Endodermal cell (in vitro differentiated cells): ENCODE measurements around the gene ADCYAP1R1. TPM values are rescaled to one million over a fixed set of nuclear protein-coding genes. Genes with fewer than 3 reads are reported as not detected.

ENCODE experiments used
- DNase-seq: peaks from one replicate; pipeline ENCODE4 v3.0.0-alpha.2; 2017
- H3K27ac ChIP-seq: 2 replicates; pipeline ENCODE4 v1.5.1; 2013; ENCODE audit warnings: mild to moderate bottlenecking, low read depth, low read length, moderate library complexity
- H3K27me3 ChIP-seq: 2 replicates; pipeline ENCODE4 v1.6.1; 2013; ENCODE audit warnings: mild to moderate bottlenecking, low read length, moderate library complexity; ENCODE audit not compliant: insufficient read depth, control insufficient read depth, poor library complexity, severe bottlenecking
- H3K36me3 ChIP-seq: 2 replicates; pipeline ENCODE4 v1.7.0; 2013; ENCODE audit warnings: mild to moderate bottlenecking, low read length, moderate library complexity; ENCODE audit not compliant: control insufficient read depth, insufficient read depth
- H3K4me1 ChIP-seq: one replicate; pipeline ENCODE4 v1.7.0; 2013; ENCODE audit warnings: low read length; ENCODE audit not compliant: control insufficient read depth, insufficient read depth
- H3K4me3 ChIP-seq: 2 replicates; pipeline ENCODE4 v1.5.1; 2013; ENCODE audit warnings: mild to moderate bottlenecking, low read length, moderate library complexity
- H3K9ac ChIP-seq: 2 replicates; pipeline ENCODE4 v1.6.1; 2013; ENCODE audit warnings: mild to moderate bottlenecking, low read length, moderate library complexity; ENCODE audit not compliant: poor library complexity, severe bottlenecking; ENCODE audit errors: extremely low read depth
- H3K9me3 ChIP-seq: 2 replicates; pipeline ENCODE4 v1.6.1; 2013; ENCODE audit warnings: mild to moderate bottlenecking, low read length, moderate library complexity; ENCODE audit not compliant: control insufficient read depth
- H3K27ac Mint-ChIP-seq: 2 replicates; pipeline ENCODE4 v1.8.0; 2020; ENCODE audit warnings: mixed read lengths
- H3K27me3 Mint-ChIP-seq: 2 replicates; pipeline ENCODE4 v1.8.0; 2021; ENCODE audit warnings: mild to moderate bottlenecking, mixed read lengths; ENCODE audit not compliant: insufficient read depth
- H3K36me3 Mint-ChIP-seq: 2 replicates; pipeline ENCODE4 v1.8.0; 2020; ENCODE audit warnings: low read depth, mixed read lengths
- H3K4me1 Mint-ChIP-seq: 2 replicates; pipeline ENCODE4 v1.8.0; 2020; ENCODE audit warnings: mixed read lengths
- H3K4me3 Mint-ChIP-seq: 2 replicates; pipeline ENCODE4 v1.8.0; 2020; ENCODE audit warnings: mild to moderate bottlenecking, moderate library complexity, mixed read lengths
- H3K9me3 Mint-ChIP-seq: 2 replicates; pipeline ENCODE4 v1.8.0; 2020; ENCODE audit warnings: mild to moderate bottlenecking, mixed read lengths
- WGBS, 2 experiments: methylation state at CpG; one replicate each; pipeline versions ENCODE4 v1.1.5 to v1.1.7; 2013; ENCODE audit warnings: missing lambda C conversion rate in 2 of 2, mixed read lengths in 1 of 2; ENCODE audit not compliant: insufficient coverage in 1 of 2, insufficient read length in 1 of 2; 5-methylcytosine and 5-hydroxymethylcytosine counted together
- total RNA-seq, 2 donors: library from RNA; stranded (reverse); fragmentation: NEBNext Ultra II Directional in 1 of 2; extraction: Animal tissue kit (Norgen Biotek cat#: 25700) in 1 of 2; gene quantifications; 2 replicates in 1 of 2; 3 replicates in 1 of 2; pipeline ENCODE4 v1.2.1, GENCODE V29; 2021
- TF ChIP-seq, protein P1 (sequence below): fragments of 200-600 bp; sonication (generic); conservative IDR thresholded peaks from 2 replicates; pipeline ENCODE4 v1.5.0; 2021; ENCODE audit warnings: antibody characterized with exemption, mild to moderate bottlenecking

The ADCYAP1R1 gene
- total RNA-seq, 2 donors from 2014 or later: 1.2 to 2.1 TPM

DNA sequence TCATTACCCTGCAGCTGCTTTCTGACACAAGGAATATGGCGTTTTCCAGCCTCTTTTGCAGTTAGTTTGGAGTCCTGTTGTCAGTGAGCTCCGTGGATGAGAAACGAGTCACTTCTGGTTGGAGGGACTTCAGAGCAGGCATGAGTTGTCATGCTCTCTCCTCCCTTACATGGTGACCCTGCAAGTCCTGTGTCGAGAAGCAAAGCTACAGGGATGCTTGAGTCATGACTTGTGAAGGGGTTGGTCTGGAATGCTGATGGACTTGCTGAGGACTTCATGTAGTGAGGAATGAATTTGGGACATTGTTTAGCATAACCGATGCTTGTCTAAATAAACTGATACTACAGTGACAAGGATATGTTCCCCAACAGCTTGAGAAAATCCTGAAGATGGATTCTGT, 108.8 kb downstream of the ADCYAP1R1 start:
- Histone ChIP-seq H3K36me3 (no peaks in the 10 kb centered on the region), H3K27me3 (no peaks in the 10 kb centered on the region), H3K9ac (no peak overlapping the region), H3K27ac (no peak overlapping the region), H3K9me3 (no peaks in the 10 kb centered on the region), H3K4me1 (no peaks in the 10 kb centered on the region), H3K4me3 (no peak overlapping the region)
- no peak overlapping the region for H3K4me3 Mint-ChIP-seq
- no peaks in the 10 kb centered on the region for H3K4me1 Mint-ChIP-seq
- TF ChIP-seq, protein P1, sequence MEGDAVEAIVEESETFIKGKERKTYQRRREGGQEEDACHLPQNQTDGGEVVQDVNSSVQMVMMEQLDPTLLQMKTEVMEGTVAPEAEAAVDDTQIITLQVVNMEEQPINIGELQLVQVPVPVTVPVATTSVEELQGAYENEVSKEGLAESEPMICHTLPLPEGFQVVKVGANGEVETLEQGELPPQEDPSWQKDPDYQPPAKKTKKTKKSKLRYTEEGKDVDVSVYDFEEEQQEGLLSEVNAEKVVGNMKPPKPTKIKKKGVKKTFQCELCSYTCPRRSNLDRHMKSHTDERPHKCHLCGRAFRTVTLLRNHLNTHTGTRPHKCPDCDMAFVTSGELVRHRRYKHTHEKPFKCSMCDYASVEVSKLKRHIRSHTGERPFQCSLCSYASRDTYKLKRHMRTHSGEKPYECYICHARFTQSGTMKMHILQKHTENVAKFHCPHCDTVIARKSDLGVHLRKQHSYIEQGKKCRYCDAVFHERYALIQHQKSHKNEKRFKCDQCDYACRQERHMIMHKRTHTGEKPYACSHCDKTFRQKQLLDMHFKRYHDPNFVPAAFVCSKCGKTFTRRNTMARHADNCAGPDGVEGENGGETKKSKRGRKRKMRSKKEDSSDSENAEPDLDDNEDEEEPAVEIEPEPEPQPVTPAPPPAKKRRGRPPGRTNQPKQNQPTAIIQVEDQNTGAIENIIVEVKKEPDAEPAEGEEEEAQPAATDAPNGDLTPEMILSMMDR: no peak
- peaks cover 3% of the 10 kb centered on the region for H3K27me3 Mint-ChIP-seq
- no peaks in the 10 kb centered on the region for H3K36me3 Mint-ChIP-seq
- H3K9me3 Mint-ChIP-seq: no peaks in the 10 kb centered on the region
- H3K27ac Mint-ChIP-seq: no peak overlapping the region
- WGBS, 2 experiments: 84 to 100% methylated on average over 4 to 5 of the region's 5 CpGs
- DNase-seq: peak; percentile 38

Other genes with a start within 250 kb of the ADCYAP1R1 start
- gene AQP1, start 140.5 kb upstream of the ADCYAP1R1 start, total RNA-seq: under 1 TPM; 0.26 to 0.91 TPM
- not detected for gene GHRHR, start 88.4 kb upstream of the ADCYAP1R1 start, total RNA-seq